ENCODE measurements around the gene HRH1. TPM values are rescaled to one million over a fixed set of nuclear protein-coding genes. Genes with fewer than 3 reads are reported as not detected.

The HRH1 gene
- total RNA-seq, 1 donor from 2014 or later: not detected

DNA sequence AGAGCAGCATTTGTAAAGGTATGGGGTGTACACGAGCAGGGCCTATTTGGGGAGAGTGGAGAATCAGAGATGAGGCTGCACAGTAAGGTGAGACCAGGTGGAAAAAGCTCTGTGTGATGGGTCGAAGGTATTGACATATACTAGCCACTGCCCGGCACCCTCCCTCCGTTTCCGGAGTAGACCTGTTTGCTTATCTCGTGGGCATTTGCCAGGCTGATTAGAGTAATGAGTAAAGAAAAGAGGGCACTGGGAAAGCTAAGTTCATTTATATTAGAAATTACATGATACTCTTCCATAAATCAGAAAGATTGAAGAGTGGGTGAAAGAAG lies 71.7 kb downstream of the HRH1 start:
- DNase-seq: no peak
- Mint-ChIP-seq H3K9me3 (no peaks in the 10 kb centered on the region), H3K4me3 (no peak overlapping the region), H3K4me1 (peaks cover 22% of the 10 kb centered on the region), H3K27ac (no peak overlapping the region), H3K27me3 (peaks cover 4% of the 10 kb centered on the region), H3K36me3 (ENCODE audit: low read depth) (no peaks in the 10 kb centered on the region)
- ChIA-PET CTCF (interaction anchor here (0.7 kb wide), 1 partner anchor 244 kb away, joined by 3 read pairs; no protein-coding TSS in a partner anchor), POLR2A (no interaction called here)
- ATAC-seq (ENCODE audit: low read depth): no peak
- TF ChIP-seq, protein P1, sequence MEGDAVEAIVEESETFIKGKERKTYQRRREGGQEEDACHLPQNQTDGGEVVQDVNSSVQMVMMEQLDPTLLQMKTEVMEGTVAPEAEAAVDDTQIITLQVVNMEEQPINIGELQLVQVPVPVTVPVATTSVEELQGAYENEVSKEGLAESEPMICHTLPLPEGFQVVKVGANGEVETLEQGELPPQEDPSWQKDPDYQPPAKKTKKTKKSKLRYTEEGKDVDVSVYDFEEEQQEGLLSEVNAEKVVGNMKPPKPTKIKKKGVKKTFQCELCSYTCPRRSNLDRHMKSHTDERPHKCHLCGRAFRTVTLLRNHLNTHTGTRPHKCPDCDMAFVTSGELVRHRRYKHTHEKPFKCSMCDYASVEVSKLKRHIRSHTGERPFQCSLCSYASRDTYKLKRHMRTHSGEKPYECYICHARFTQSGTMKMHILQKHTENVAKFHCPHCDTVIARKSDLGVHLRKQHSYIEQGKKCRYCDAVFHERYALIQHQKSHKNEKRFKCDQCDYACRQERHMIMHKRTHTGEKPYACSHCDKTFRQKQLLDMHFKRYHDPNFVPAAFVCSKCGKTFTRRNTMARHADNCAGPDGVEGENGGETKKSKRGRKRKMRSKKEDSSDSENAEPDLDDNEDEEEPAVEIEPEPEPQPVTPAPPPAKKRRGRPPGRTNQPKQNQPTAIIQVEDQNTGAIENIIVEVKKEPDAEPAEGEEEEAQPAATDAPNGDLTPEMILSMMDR (IDR thresholded peaks at IDR 0.05): no peak
- intact Hi-C loops (cut with micrococcal nuclease): loop anchor here (5.0 kb wide), 1 partner anchor 621 kb away; the partner anchor contains the start of gene TAMM41

GRCh38 chr3:11228041-11228440 lies 73.7 kb downstream of the HRH1 start:
- Mint-ChIP-seq H3K4me1 (peaks cover 22% of the 10 kb centered on the region), H3K27me3 (peaks cover 8% of the 10 kb centered on the region), H3K36me3 (ENCODE audit: low read depth) (no peaks in the 10 kb centered on the region), H3K4me3 (no peak overlapping the region), H3K27ac (no peak overlapping the region), H3K9me3 (no peaks in the 10 kb centered on the region)
- TF ChIP-seq, protein P1 (IDR thresholded peaks at IDR 0.05): no peak
- CTCF ChIA-PET: interaction anchor here (1.3 kb wide), 1 partner anchor 8 kb away, joined by 3 read pairs; no protein-coding TSS in a partner anchor
- POLR2A ChIA-PET: interaction anchor here (0.9 to 1.1 kb wide), 2 partner anchors 44 to 495 kb away, joined by 3 to 8 read pairs; partner anchors contain the start of gene ATG7
- intact Hi-C loops (cut with micrococcal nuclease): loop anchor here (5.0 kb wide), 1 partner anchor 619 kb away; the partner anchor contains the start of gene TAMM41
- DNase-seq (no peak), ATAC-seq (ENCODE audit: low read depth) (no peak)

DNA sequence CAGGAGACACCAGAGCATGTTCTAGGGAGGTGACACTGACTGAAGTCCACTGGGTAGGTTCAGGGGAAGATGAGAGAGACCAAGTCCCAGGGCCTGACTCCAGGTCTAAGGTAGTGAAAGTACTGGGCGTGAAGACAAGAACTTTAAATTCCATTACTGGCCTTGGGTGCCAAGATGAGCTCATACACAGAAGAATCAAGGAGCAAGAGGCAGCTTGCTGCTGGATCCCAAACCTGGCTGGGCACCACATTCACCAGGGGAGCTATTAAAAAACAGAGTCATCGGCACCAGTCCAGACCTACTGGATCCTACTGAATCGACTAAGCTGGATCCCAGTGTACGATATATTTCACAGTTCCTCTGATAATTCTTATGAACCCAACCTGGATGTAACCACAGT lies 75.8 kb downstream of the HRH1 start:
- no peak for ATAC-seq (ENCODE audit: low read depth)
- intact Hi-C loops (cut with micrococcal nuclease): no loop called here
- CTCF ChIA-PET: no interaction called here
- Mint-ChIP-seq H3K9me3 (no peaks in the 10 kb centered on the region), H3K27me3 (peaks cover 14% of the 10 kb centered on the region), H3K4me3 (no peak overlapping the region), H3K27ac (no peak overlapping the region), H3K36me3 (ENCODE audit: low read depth) (no peaks in the 10 kb centered on the region), H3K4me1 (peaks cover 20% of the 10 kb centered on the region)
- POLR2A ChIA-PET: no interaction called here
- DNase-seq: no peak
- TF ChIP-seq, protein P1 (IDR thresholded peaks at IDR 0.05): no peak

- H3K4me3 Mint-ChIP-seq: no peak overlapping the region
- intact Hi-C loops (cut with micrococcal nuclease): no loop called here
- H3K36me3 Mint-ChIP-seq (ENCODE audit: low read depth): no peaks in the 10 kb centered on the region
- H3K9me3 Mint-ChIP-seq: no peaks in the 10 kb centered on the region
- H3K27ac Mint-ChIP-seq: no peak overlapping the region
- no peak for DNase-seq
- peaks cover 14% of the 10 kb centered on the region for H3K27me3 Mint-ChIP-seq
- POLR2A ChIA-PET: no interaction called here
- TF ChIP-seq, protein P1 (IDR thresholded peaks at IDR 0.05): no peak
- no peak for ATAC-seq (ENCODE audit: low read depth)
- CTCF ChIA-PET: no interaction called here
- H3K4me1 Mint-ChIP-seq: peaks cover 15% of the 10 kb centered on the region
Measured at GRCh38 chr3:11230832-11231231, 76.5 kb downstream of the HRH1 start.

DNA sequence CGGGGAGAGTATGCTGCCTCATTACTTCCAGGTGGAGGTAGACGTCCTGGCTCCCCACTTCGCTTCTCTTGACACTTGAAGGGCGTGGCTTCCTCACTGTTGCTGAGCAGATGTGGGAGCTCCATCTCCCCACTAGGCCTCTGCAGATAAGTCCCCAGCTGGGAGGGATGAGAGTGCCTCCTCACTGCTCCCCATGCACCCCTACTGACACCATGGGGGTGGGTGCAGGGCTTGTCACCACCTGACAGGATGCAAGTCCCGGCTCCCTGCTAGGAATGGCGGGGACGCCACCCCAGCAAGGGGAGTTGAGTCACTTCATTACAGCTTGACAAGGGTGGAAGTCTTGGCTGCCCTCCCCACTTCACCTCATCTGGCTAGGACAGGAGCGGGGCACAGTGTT lies 81.1 kb downstream of the HRH1 start:
- Mint-ChIP-seq H3K36me3 (ENCODE audit: low read depth) (no peaks in the 10 kb centered on the region), H3K9me3 (peaks cover 7% of the 10 kb centered on the region), H3K27ac (no peak overlapping the region), H3K4me3 (no peak overlapping the region), H3K4me1 (no peaks in the 10 kb centered on the region), H3K27me3 (peaks cover 21% of the 10 kb centered on the region)
- DNase-seq: no peak
- POLR2A ChIA-PET: interaction anchor here (0.9 kb wide), 1 partner anchor 100 kb away, joined by 3 read pairs; no protein-coding TSS in a partner anchor
- intact Hi-C loops (cut with micrococcal nuclease): no loop called here
- CTCF ChIA-PET: interaction anchor here (1.7 to 6.8 kb wide), 5 partner anchors 8 to 114 kb away, joined by 3 to 125 read pairs (median 5); no protein-coding TSS in a partner anchor
- TF ChIP-seq, protein P1 (IDR thresholded peaks at IDR 0.05): no peak
- ATAC-seq (ENCODE audit: low read depth): no peak
